GM19239 (cell line): ENCODE measurements around the gene MLLT10.

Experiments used
- DNase-seq: peaks from one replicate; pipeline ENCODE4 v3.0.0; 2011; ENCODE audit warnings: low spot score; ENCODE audit not compliant: insufficient read length
- FAIRE-seq: peaks from 2 replicates; lab custom pipeline; 2011; peaks lifted over from hg19 to GRCh38; lab: Jason Lieb, UNC

MLLT10 gene

DNA sequence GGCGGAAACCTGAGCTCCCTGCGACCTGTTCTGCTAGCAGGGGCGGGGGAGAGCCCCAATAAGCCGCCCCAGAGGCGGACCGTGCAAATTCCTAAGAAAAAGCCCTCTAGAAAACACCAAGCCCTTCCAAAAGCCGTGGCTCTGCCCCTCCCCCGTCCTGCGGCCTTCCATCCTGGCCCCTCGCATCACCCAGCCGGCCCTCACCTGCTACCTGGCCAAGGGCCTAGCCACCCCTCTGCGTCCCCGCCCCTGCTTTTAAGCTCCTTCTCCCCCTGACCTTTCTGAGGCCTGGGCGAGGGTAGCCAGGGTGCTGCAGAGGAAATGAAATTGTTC is 33.5 kb upstream of the MLLT10 start:
- DNase-seq (no peak), FAIRE-seq (no peak)

DNA sequence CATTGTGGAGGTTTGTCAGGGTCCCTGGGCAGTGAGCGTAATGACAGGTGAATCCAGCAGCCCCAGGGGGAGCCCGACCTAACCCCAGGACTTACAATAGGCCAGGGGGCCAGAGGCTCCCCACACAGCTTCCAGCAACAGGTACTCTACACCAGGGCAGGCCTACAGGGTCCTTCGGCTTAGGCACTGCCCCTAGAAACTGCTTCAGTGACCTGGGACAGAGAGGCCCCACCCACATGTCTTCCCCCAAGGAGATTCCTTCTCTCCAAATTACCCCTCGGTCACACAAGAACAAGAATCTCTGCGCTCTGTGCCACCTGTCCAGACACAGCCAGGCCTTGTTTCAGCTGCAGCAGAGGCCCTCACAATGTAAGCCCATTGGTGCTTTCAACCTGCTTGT is 32.9 kb upstream of the MLLT10 start:
- FAIRE-seq: no peak

DNA sequence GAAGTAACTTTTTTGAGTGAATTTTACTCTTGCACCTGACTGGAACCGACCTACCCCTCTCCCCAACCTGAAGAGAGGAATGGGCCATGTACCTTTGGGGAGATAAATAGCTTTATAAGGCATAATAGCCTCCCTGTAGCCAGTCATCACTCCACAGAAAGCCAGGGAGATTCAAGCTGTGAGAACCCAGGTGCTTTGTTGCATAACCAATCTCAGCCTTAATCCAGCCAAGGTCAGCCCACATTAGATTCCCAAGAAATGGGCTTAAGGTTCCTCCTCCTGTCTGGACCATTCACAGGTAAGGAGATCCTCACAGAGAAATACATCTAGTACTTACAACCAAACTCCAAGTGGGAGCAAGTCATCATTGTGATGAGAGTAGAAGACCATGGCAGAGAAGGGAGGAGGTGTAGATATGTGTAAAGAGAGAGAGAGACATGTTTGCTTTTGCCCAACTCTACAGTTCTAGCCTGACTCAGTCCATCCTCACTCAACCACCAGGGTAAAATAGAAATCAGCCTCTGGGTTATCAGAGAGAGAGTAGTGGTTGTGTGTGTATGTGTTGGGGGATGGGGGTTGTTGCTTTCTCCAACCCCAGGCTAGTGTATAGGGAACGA is 32.2 kb upstream of the MLLT10 start:
- FAIRE-seq: no peak
- no peak for DNase-seq

More for the DNA sequence above, 32.9 kb upstream of the MLLT10 start:
- DNase-seq: no peak

GRCh38 chr10:21502348-21502740 is 31.7 kb upstream of the MLLT10 start:
- DNase-seq (no peak), FAIRE-seq (no peak)

- DNase-seq: no peak
- no peak for FAIRE-seq
These were observed 30.5 kb upstream of the MLLT10 start for GRCh38 chr10:21503542-21503941.

GRCh38 chr10:21505711-21506278 is 28.2 kb upstream of the MLLT10 start:
- DNase-seq (no peak), FAIRE-seq (no peak)

GRCh38 chr10:21506351-21506750 is 27.7 kb upstream of the MLLT10 start:
- no peak for DNase-seq
- no peak for FAIRE-seq

DNA sequence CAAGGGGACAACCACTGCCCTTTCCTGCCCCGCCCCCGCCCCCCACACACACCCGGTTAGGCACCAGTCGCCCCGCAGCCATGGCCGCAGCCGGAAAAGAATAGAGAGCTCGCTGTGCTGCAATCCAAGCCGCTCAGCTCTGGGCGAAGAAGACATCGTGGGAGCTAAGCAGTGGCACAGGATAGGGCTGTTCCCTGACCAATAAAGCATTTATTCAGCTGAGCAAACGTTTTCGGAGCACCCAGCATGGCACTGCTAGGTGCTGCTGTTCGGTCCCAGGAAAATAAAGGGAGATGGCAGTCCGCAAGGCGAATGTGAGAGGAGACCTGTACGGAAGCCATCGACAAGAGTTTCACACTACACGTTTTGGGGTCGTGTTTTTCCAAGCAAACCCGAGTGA is 26.9 kb upstream of the MLLT10 start:
- FAIRE-seq (no peak), DNase-seq (no peak)

DNA sequence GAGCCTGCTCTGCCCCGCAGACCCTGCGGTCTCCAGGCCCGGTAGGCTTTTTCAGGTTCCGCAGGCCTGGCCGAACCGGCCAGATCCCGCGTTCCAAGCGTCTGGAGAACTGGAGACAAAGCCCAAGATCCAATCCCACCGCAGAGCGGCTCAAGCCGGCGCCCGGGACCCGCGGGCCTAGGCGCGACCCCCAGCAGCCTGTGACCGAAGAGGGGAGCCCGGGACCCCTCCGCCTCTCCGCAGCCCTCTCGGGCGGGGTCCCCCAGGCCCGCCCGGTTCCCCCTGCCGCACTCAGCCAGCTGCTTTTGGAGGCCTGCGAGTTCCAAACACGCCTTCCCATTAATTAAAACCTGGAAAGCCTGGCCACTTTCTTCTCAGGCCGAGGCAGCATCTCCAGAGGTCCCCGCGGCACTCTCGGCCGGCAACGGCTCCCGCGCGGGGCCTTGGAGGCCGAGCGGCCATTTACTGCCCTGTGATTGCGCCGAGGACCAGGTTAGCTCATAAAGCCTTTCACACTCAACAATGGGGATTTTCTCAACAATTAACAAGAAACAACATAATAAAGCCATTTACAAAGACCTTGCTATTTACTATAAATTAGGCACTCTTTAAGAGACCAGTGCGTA is 25.2 kb upstream of the MLLT10 start:
- FAIRE-seq: no peak
- DNase-seq: no peak

GRCh38 chr10:21509341-21510240 is 24.4 kb upstream of the MLLT10 start:
- DNase-seq (no peak), FAIRE-seq (no peak)

DNA sequence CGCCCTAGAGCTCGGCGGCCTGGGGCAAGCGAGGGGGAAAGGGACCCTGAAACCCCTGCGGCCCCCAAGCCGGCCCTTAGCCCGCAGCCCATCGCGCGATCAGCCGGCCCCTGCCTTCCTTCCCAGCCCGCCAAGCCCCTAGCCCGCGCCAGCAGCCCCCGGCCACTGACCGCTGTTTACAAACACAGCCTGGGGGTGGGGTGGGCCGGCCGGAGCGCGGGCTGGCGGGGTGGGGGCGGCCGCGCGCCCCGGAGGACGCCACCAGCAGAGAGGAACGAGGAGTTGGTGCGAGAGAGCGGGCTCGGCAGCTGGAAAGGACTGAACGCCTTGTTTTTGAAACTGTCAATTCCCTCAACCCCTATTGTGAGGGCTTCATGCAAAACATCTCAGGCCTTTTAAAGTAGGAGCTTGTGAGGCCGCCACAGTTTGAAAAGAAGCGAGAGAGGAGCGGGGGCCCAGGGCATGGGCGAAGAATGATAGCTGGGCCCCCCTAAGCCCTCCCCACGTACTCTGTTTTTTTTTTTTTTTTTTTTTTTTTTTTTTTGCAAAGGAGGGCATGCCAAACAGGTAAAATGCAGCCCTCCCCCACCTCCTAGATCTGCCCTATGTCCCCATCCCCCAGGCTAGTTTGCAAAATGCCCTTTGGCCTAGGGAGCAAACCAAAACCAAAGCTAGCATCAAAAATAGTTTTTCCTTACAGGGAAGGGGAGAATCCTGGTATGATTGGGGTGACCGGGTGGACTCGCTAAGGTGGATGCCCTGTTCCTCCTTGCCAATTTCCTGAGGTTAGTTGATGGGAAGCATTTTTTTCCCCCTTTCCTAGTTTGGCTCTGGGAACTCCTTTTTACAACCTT is 23.6 kb upstream of the MLLT10 start:
- DNase-seq (no peak), FAIRE-seq (no peak)

DNA sequence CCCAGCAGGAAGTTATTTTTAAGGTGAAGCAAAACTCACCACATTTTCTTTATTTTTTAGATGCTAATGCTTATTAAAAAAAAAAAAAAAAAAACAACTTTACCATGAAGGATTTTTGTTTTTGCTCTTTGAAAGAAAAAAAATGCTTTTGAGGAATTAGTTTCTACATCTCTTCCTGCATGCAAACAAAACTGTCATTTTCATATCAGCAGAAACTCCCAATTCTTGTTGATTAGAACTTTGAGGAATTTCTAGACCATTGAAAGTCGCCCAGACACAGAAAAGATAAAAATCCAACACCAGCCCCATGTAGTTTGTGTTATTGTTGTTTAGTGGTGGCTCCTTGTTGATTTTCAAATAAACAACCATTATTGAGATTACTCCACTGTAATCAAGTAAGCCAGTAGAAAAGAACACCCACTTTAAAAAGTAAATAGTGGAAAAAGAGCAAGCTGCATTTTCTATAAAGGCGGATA is 22.9 kb upstream of the MLLT10 start:
- FAIRE-seq (no peak), DNase-seq (no peak)

DNA sequence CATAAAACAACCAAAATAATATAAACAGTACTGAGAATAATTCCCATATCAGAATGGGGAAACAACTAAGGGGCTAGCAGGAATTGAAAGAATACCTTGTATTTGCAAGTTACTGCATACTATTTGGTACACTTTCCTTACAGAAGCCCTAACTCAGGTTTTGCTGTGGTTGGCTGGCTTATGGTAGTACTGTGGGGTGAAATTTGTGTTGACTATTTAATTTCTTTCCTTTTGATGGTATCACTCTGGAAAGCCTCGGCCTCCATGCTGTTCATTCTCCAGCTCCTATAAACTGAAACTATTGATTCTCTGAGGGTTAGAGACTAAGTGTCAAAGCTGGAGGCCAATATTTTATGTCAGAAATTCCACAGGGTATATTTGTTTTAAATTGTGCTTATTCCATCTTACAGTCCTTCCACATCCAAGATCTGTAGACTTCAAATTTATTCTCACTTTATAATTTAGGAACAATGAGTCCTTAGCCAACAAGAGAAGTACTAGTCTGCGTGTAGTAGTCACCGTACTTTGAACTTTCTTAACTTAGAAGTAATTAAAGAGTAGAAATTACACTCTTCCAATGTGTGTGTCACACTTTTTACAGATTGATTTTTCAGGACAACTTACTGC is 22.0 kb upstream of the MLLT10 start:
- no peak for DNase-seq
- FAIRE-seq: no peak

GRCh38 chr10:21512573-21513404 is 21.2 kb upstream of the MLLT10 start:
- FAIRE-seq (no peak), DNase-seq (no peak)

GRCh38 chr10:21513405-21513788 is 20.6 kb upstream of the MLLT10 start:
- FAIRE-seq: no peak
- DNase-seq: no peak

DNA sequence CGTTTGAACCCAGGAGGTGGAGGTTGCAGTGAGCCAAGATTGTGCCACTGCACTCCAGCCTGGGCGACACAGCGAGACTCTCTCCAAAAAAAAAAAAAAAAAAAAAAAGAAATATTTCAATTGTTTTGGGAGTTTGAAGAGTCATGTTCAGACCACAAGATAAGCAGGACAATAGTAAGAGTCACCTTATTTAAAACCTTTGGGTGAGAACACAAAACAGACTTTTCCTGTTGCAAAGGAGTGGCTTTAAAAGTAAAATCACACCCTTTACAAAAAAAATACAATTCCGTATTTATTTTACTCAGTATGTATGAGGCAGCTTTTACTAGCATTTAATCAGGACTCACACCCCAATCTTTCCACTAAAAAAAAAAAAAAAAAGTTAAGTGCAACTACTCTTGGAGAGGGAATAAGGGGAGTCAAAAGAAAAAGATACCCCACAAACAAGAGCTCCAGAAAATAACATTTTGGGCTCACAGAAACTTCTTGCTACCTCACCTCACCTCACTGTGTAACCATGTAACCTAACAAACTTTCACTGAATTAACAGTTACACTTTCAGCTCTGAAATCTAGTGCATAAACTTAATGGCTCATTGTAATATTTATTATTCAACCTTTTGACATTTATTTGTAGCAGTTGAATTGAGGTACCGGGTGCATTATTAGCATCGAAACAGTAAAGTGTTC is 19.8 kb upstream of the MLLT10 start:
- no peak for DNase-seq
- no peak for FAIRE-seq

DNA sequence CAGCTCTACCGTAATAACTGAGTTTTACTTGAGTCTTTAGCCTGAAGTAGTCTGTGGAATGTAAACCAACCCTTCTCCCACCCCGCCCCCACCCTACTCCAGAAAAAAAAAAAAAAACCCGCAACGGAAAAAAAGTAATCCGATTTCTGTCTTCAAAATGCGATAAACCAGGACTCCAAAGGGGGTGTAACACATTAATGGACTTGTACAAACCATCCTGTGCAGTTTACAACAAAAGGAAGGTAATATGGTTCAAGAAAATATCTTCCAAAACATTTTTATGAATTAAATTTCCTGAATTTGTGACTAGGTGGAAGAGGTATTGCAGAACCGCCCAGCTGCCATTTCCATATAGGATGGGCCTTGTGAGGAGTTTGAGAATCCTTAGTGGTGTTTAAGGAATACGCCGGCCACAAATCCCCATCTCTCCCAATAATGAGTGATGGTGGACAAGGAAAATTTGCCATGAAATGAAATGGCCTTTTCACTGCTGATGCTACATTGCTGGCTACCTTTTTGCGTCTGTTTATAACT is 19.1 kb upstream of the MLLT10 start:
- no peak for FAIRE-seq
- no peak for DNase-seq
